Measurements from ENCODE around the gene CTAGE1.
"Not testable (repeated sequence)": the region's sequence is repeated elsewhere in the genome, so short reads cannot be mapped to it uniquely, and the experiment has no call there.

CTAGE1 gene

DNA sequence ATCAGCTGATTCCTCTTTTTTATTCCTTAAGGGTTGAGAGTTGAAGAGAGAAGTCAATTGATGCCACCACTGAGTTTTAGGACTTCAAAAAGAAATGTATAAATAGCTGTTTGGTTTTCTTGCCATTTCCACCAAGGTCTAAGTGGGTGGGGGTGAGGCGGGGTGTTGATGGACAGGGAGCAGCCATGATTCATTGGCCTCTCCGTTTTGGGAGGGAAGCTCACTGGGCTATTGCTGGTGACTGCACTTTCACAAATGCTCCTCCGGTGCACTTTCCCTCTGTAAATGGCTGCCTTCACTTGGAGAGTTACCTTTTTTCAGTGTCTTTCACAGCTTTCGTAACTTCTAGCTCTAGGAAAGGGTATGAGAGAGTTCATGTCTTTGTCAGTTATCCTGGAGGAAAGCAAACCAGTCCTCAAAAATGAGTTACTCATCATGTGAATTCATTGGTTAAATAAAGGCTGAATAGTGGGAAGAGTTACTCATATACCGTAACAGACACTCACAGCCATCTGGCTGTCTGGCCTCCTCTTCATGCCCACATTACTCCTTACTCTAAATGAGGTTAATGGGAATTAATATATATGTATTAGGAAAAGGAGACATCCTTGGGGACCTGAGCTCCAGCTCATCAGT lies 17.4 kb upstream of the CTAGE1 start:
- DNase-seq, result no peak

DNA sequence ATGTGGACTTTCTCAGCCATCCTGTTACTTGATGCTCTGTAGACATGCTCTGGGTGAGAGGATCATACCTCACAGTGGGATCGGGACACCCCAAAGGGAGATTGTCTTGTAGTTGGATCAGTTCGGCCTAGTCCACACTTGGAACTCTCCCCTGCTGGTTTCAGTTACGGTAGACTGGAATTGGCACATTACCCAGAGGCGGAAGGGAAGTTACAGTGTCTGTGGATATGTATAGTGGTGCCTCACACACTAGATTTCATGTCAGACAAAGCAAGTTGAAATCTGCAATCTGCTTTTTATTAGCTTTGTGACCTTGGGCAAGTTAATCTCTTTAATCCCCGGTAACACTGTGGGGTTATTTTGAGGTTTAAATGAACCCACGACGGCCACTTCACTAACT lies 16.2 kb upstream of the CTAGE1 start:
- DNase-seq, result no peak

DNA sequence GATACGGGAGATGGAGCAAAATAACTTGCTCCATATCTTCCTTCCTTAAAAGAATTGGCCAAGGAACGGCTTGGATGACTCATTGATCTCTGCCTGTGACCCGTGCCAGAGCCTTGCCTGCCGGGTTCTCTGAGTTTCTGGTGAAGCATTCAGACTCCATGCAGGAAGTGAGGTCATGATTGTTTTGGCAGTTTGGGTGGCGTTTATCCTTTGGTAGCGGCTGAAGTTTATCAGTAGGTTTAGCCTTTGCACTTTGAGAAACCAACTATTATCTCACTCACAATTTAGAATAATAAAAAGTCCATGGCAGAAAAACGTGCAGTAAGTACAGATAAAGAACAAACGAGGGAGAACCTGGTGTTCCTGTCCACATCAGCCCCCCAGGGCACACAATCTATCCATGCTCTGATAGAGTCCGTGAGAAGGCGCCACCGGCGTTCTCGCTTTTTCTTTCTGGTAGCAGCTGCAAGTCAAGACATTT lies 15.0 kb upstream of the CTAGE1 start:
- no peak for DNase-seq

DNA sequence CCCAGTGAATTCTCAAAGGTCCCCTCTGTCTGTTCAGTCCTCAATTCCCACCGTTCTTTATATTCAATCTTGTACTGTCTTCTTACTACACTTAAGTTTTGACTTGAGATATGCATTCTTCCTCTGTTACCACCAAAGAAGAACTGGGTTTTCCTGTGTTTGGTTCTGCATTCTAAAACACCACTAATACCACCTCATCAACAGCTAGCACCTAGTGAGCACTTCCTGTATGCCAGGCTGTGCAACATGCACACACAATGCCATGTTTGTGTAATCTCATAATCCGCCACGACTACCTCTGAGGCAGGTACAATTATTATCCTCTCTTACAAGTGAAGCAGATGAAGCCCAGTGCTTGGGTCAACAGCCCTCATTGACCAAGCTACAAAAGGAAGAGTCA lies 11.8 kb upstream of the CTAGE1 start:
- no peak for DNase-seq

DNA sequence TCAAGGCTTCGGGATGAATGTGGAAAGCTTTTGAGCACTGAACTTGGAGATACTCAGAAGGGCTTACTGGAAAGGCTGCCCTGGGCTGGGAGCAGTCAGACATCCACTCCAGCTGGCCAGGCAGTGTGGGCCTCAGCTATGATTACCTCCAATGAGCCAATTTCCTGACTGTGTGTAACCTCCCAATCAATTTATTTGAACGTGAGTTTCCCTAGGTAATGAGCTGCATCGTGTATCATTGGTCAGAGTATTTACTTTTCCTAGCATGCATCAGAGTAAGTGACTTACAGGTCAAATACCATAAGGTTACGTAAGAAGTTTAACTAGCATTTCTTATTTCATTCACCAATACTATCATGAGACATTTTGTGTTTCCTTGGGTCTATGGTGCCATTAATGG lies 11.0 kb upstream of the CTAGE1 start:
- no peak for DNase-seq

DNA sequence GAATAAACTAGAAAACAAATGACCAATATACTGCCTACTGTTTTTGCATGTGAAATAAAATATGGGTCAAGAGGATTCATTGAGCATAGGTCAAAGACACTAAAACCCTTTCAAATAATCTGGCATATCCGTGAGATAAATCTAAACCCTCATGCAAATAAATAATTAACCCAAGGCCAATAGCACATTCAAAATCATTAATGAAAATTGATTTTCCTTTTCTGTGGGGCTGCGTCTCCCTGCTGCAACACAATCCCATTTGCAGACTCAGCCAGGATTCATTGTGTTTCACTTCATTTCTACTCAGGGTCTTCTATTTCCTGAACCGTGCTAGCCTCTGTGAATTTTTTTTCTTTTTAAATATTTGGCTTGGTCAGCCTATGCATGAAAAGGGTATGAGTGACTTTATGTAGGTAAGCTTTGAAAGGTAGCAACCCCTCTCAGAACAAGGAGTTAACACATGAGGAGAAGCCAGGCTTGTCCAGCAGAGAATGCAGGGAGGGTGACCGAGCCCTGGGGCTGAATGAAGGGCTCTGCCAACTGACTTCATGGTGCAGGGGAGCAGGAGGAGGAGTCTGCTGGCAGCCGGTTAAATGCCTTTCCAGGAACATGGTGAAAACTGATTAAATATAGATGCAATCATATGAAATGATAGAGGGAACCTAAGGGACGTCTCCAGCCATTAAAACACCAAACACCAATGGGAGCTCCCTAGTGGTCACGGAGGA lies 10.3 kb upstream of the CTAGE1 start:
- no peak for DNase-seq

DNA sequence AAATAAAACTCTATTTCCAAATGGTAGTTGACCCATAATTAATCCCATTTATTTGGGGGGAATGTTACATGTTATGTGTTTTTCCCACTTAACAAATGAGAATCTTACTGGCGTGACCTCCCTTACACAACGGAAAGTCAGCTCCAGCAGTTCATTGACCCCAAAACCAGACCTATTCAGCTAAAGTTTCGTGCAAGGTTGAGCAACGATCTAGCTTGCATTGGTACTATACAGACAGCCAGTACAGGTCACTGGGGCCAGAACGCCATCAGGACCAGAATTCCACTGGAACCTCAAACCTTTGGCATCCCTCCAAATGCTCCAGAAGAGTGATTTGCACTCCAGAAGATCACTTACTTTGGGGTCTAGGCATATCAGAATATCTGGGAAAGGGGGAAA lies 6.8 kb upstream of the CTAGE1 start:
- no peak for DNase-seq

DNA sequence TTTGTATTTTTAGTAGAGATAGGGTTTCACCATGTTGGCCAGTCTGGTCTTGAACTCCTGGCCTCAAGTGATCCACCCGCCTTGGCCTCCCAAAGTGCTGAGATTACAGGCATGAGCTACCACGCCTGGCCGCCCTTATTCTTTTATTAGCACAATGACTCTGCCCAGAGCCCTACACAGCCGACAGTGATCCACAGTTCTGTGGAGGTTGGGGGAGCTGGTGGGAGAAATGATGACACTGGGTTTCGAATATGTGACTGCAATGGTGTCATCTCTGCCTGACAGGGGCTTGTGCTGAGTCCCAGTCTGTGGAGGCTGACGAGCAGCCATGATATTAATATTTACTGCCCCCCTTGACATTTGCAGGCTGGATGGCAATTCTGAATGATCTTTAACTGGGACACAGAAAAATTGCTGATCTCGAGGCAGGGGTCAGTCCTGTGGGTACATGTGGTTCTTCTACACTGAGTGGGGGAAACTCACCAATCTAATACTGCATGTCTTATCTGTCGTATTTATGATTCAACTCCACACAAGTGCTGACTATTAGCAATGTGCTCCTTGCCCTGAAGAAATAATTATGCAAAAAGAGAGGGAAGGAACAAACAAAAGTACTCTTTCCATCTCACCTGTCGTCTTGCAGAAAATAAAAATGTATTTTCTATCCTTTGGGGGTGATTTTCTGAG lies 6.3 kb upstream of the CTAGE1 start:
- no peak for DNase-seq

DNA sequence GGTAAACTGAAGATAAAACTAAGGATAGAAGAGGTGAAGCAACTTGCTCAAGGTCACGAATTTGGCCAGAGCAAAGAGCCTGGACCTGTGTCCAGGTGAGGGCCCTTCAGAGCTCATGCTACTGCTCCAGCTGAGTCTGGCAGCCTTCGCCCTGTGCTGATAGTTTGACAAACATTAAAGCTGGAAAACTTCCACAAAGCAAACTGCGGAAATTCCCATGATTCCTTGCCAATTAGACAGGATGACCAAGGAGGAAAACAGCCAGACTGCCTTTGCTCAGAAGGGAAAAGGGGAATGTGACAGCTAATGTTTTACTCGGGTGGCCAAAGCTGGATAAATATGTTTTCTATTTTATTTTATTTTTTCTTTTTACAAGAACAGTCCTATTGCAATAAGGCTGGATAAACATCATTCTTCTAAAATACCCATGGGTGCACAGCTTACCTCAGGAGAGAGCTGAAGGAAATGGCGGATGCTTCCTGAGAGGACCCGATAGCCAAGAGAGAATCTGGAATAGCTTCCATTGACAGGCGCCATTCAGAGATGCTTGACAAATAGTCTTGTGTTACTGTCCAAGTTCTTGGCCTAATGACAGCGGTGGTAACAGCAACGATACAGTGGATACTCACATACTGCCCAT lies 5.3 kb upstream of the CTAGE1 start:
- DNase-seq, result no peak

DNA sequence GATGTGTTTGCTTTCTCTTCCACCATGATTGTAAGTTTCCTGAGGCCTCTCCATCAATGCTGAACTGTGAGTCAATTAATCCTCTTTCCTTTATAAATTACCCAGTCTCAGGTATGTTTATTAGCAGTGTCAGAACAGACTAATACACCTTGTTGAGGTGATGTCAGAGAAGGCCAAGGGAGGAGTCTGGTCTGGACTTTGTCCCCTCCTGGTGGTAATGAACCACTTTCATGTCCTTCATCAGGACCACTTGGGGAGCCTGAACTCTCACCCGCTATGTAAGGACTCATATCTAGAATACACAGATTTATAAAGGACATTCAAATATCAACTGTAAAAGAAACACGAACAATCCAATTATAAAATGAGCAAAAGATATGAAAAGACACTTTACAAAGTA lies 2.9 kb upstream of the CTAGE1 start:
- no peak for DNase-seq

DNA sequence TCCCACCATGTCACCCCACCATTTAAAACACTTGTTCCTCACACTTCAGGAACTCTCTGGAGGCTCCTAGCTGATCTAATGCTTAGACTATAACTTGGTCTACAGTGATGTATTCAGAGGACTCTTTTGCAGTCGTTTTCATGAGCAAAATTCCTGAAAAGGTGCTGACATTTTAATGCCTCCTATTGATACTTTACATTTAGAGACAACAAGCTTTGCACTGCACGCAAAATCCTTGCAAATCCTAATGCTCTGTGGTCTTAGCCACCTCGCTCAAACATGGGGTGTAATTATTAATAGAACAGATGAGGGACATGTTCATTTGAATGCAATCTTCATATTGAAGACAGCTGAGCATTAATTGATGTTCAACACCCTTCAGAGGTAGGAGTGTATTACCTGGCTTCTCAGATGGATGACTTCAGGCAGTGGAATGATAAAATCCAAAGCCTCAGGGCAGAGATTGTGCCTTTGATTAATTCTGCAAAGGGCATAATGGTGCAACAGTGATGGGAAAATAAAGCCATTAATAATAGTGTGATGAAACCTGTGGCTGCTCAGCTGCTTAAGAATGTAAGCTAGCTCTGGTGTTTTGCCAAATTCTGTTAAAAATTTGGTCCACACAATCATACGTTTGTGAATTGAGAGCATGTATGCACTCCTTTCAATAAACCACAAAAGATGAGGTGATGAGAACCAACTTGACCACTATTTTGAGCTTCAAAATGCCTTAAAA lies 5.4 kb downstream of the CTAGE1 start:
- DNase-seq, result no peak

DNA sequence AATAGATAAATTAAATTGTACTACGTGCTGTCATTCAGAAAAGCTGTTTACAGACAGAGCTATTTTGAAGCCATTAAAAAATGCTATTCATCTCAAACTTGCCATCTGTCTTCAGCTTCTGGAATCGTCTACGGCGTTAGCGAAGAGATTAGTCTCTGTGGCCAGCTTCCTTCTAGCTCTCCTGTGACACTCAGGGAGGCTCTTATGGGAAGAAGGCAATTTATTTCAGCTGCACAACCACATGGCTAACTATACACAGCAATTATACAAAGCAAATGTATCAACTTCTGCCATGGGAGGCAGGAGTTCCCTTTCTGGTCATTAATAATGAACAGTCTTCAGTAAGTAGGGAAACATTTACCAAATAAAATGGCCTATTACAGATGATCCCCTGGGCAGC lies 6.3 kb downstream of the CTAGE1 start:
- DNase-seq, result no peak

DNA sequence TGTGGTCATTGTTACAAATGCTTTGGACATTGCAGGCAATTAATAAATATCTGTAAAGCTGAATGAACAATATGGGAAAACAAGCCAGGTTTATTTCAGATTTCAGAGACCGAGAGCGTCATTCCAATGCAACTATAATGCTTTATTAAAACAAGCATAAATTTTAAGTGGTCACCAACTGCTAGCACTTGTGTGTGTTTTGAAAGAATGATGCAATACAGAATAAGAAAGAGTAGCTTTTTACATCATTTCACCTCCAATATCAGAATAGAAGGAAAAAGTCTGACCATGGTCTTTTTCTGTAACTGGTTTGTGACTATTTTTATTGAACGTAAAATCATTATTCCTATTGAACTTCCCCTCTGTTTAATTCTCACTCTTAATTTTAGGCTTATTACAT lies 7.6 kb downstream of the CTAGE1 start:
- no peak for DNase-seq

DNA sequence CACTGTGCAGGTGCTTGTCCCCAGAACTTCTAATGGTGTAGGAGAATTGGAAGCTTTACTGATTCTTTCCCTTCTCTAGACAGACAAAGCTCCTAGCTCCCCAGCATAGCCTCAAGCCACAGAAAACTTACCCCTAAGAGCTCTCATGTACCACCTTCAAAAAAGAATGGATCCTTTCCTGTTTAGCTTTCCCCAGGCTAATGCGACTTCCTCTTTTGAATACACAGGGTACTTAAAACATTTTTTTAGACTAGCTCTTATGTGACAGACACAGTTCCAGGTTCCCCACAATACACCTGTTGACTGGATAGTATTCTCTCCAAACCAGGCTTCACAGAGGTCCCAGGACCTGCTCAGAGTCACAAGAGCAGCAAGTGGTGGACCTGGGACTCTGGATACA lies 8.3 kb downstream of the CTAGE1 start:
- peak; percentile 3 for DNase-seq

DNA sequence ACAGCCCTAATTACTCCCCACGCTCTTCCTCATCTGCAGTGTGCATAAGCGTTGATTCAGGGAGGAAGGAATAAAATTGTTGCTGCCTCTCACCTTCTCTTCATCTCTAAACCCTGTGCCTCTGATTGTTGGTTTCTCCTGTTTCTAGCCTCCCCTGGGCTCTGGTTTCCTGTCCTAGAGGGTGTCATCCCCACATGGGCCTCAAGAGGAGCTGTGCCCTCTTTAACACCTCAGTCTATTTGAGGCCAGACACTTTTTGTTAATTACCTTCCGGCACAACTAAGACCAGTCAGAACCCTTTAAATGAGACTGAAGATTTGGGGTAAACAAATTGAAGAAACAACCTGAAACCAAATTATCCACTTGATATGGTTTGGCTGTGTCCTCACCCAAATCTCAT lies 9.7 kb downstream of the CTAGE1 start:
- peak; percentile 7 for DNase-seq

DNA sequence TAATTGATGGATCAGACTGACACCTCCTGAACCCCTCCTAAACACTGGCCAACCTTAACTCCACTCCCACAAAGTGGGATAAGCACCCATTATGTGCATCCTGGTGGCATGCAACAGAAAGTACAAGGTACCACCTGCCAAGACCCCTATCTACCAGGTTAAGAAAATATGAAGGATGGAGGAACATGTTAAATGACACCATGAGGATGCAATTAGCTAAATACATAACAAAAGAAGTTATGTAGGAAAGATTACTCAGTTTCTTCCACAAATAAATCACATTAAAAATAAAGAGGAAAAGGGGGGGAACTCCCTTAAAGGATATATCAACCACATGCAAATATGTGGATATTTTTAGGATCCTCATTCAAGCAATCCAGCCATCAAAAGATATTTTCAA lies 12.6 kb downstream of the CTAGE1 start:
- DNase-seq, result no peak

DNA sequence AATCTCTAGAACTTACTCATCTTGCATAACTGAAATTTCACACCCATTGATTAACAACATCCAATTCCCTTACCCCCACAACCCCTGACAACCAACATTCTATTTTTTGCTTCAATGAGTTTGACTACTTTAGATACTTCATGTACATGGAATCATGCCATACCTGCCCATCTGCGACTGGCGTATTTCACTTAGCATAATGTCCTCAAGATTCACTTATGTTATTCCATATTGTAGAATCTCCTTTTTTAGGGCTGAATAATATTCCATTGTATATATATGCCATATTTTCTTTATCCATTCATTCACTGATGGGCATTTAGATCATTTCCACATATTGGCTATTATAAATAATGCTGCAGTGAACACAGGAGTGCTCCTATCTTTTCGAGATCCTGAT lies 13.8 kb downstream of the CTAGE1 start:
- DNase-seq, result no peak

DNA sequence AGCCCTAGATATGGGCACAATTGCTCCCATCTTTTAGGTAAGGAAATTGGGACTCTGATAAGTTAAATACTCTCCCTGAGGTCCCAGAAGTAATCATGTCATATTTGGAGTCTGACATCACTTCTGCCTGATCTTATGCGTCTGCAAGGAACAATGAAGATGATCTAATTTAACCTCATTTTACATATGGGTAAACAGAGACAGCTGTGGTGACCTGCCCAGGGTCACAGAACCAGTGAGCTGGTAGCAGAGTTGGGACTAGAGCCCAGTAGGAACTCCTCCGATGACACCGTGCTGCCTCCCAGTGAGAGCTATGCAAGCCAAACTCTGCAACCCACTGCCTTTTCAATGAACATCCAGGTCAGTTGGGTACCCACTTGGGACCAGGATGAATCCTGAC lies 17.8 kb downstream of the CTAGE1 start:
- DNase-seq, result no peak

DNA sequence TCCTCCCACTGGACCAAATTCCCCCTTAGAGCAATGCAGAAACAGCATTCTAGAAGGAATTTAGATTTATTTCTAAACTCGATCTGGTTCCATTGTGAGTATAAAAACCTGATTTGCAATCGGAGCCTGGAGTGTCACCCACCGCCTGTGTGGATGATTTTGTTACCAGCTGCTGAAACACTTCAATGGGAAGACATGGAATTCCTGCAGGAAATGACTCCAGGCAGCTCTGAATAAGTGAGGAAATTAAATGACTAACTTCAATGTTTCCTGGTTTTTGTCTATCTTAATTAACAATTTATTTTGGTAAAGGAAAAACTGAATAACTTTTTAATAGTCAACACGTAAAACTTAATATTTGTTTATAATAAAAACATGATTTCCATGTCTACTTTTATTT lies 19.3 kb downstream of the CTAGE1 start:
- DNase-seq, result no peak

DNA sequence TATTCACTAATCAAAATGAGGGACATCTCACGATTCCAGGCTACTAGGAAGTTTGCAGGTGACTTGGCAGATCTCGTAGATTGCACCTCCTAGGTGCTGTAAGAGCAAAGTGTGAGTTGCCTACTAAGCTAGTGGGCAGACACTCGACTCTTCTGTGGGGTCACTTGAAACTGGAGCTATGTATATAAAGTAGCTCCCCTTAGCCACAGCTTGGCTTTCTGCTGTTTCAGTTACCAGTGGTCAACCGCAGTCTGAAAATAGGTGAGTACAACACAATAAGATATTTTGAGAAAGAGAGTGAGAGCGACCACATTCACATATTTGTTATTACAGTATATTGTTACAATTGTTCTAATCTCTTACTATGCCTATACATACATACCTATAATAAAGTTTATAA lies 23.3 kb downstream of the CTAGE1 start:
- no peak for DNase-seq

DNA sequence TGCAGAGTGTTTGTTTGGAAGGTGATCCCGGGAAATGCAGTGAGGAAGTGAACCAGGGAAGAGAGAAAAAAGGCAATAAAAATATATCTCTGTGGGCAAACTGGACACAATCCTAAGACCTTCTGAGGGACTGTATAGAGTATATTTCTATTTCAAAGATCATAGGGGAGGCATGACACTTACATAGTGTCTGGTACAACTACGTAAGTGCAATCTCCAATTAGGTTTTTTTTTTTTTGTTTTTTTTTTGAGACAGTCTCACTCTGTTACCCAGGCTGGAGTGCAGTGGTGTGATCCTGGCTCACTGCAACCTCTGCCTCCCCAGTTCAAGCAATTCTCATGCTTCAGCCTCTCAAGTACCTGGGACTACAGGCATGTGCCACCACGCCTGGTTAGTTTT lies 24.6 kb downstream of the CTAGE1 start:
- DNase-seq, result not testable (repeated sequence)

DNA sequence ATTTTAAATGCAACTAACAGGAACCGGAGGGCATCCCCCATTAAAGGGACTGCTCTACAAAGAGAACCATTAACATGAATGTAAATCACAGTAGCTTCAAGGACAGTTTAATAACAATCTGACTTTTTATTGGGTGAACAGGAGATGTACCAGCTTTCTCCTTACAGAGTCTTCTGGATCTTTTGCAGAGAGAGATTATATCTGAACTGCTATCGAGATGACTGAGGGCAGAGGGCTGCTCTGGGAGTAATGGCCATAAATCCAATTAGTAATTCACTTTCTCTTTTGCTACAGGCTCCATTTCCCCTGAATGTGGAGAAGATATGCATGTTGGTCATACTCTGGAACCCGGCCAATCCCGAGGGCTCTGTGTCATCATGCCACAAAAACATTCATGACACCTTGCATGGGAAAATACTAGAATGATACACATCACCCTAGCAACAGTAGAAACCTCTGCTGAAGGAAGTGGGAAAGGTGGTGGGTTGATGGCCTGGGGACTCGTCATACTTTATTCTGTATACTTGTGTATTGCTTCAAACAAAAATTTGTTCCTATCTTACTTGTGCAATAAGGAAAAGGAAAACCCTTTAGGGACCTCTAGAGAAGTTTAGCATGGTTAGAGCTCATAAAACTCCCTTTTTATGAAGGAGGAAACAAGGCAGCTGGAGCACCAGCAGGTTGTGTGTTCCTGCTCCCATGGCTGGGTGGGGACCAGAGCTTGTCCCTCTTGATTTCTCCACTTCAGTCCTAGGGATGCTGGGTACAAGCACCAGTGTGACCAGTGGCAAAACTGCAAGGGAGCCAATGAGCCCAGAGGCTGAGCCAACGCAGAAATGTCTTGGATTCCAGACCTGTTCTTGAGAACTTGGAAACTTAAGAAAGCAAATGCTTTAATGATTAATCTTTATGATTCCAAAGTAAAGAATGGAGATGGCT lies 26.0 kb downstream of the CTAGE1 start:
- DNase-seq, result no peak
